Glomerular endothelial cell (primary cell): ENCODE measurements around the gene UPK2. TPM values are rescaled to one million over a fixed set of nuclear protein-coding genes. Genes with fewer than 3 reads are reported as not detected.

Experiments
- DNase-seq: peaks from one replicate; pipeline ENCODE4 v3.0.0-alpha.2; 2011; ENCODE audit warnings: low read depth, low spot score; ENCODE audit errors: extremely low read depth
- total RNA-seq: library from RNA; depleted of rRNA; stranded (reverse); fragments of >200 nt; gene quantifications from 2 replicates; pipeline ENCODE4 v1.2.3, GENCODE V29; 2015

The UPK2 gene
- total RNA-seq, 1 donor from 2014 or later, result not detected

DNA sequence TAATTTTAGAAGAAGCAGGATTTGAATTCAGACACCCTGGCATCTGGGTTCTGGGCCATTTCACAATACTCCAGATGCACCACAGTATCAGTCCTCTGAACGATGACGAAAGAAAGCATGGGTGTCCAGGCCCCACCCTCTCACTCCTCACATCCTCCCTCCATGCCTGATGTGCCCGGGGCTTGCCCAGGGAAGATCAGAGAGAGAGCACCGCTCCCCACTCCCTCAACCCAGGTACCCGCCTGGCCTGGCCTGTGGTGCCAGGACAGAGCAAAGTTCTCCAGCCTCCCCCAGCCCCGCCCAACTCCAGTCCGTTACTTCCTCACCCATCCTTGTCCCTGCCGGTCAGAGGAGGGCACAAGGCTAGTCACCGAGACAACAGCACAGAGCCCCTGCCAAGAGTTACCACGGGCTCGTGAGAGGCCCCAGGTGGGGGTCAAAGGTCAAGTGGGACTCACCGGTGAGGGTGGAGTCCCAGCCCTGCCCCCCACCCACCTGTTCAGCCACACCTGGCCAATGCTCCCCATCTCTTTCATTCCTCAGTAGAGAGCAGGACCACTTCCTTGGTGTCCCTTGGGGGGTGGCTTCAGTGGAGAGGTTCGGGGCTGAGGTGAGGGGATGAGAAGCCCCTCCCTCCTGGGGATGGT, 38.5 kb upstream of the UPK2 start:
- no peak for DNase-seq

DNA sequence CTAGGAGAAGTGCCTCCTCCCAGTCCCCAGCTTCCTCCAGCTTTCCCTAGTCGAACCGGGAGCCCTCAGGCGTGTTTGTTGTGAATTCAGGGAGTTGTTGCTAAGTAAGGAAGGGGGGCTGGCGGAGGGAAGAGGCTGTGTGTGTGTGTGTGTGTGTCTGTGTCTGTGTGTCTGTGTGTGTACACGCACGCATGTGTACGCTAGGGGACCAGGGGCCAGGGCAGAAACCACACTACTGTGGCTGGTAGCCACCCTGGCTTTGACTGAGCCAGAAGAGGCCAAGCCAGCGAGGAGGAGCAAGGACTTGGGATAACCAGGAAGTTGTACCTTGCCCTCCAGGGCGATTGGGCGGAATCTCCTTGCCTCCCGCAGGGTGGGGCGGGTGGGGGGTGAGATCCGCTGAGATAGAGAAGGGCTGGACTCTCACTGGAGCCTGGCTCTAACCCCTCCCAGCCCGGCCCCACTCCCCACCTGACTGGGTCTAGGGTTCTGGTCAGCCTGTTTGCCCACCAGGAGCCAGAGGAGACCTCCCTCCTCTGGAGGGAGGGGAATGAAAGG, 37.9 kb upstream of the UPK2 start:
- no peak for DNase-seq

DNA sequence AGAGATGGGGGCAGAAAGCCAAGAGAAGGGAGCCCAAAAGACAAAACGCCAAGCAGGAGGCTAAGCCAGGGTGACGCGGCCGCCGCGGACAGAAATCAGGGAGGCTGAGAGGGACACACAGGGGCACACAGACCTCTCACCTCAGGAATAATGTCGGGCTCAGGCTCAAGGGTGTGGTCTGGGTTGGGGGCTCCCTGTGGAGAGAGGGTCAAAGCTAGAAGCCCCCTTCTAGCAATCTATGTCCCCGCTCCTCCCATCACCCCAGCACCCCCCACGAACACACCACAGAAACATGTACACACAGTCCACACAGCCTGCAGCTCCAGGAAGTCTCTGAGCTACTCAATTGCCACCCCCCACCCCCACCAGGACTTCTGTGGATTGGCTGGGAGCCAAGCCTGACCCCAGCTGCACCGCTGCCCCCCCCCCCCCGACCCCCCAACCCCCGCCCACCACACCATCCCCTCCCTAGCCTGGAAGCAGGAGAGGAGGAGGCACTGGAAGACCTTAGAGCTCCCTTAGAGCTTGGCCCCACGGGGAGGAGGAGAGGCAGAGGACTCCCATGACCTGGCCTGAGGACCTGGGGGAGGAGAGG, 37.3 kb upstream of the UPK2 start:
- DNase-seq, result no peak

DNA sequence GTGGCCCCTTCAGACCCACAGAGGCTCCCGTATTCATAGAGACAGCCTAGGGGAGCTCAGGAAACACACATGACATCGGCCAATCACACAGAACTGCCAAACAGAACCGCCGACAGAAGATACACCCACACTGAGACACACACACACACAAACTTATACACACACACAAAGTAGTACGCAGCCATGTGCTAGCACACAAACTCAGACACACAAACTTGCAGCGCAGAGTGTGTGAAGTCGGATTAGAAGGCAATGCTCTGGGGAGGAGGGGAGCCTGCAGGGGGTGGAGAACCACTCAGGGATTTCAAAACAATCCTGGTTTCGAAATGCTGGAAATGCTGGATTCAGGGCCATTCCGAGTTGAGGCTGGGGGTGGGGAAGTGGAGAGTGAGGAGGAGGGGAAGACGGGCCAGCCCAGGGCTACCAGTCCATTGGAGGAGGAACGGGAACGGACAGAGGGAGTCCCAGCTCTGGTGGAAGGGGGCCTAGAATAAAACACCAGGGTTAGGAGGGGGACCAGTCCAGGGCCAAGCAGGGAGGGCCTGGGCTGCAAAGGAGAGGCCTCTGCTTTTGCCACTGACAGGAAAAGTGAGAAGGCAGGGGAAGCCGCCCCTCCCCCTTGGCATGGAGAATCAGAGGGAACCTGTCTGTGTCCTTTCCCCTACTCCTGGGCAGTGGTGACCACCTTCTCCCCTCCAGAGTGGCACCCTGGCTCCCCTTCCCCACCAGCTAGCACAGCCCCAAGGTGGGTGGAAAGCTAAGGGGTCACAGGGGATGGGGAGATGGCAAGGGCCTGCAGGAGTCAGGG, 34.8 kb upstream of the UPK2 start:
- no peak for DNase-seq

DNA sequence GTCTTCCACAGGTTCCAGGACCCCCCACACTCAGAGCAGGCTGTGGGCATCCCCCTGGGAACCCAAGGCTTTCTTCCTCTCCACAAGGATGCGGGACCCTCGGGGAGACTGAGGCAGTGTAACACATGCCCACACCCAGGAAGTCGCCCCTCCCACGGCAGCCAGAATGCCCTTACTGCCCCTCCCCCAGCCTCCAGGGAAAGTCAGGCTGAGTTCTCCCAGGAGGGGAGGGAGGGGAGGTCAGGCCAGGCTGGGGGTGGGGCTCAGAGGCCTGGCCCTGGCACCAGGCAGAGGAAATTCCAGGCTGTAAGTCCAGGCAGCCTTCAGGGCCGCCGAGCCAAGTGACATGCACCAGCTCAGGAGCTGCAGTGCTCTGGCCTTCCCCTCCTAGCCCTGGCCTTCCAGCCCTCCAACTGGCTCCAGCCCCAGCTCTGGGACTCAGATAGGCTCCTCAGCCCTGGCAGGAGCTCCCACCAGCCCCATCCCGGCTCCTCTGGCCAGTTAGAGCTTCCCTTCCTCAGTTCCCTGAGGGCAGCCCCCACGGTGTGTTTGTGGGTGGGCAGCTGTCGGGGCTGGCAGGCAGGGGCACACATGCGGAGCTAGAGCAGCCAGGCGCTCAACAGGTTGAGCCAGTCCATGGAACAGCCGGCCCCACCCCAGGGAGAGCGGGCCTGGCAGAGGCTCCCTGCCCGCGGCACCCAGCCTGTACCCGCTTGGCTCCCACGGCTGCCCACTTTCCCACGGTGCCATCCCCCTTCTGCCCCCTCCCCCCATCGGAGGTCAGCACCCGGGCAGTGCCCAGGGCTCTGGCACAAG, 34.0 kb upstream of the UPK2 start:
- DNase-seq, result no peak

DNA sequence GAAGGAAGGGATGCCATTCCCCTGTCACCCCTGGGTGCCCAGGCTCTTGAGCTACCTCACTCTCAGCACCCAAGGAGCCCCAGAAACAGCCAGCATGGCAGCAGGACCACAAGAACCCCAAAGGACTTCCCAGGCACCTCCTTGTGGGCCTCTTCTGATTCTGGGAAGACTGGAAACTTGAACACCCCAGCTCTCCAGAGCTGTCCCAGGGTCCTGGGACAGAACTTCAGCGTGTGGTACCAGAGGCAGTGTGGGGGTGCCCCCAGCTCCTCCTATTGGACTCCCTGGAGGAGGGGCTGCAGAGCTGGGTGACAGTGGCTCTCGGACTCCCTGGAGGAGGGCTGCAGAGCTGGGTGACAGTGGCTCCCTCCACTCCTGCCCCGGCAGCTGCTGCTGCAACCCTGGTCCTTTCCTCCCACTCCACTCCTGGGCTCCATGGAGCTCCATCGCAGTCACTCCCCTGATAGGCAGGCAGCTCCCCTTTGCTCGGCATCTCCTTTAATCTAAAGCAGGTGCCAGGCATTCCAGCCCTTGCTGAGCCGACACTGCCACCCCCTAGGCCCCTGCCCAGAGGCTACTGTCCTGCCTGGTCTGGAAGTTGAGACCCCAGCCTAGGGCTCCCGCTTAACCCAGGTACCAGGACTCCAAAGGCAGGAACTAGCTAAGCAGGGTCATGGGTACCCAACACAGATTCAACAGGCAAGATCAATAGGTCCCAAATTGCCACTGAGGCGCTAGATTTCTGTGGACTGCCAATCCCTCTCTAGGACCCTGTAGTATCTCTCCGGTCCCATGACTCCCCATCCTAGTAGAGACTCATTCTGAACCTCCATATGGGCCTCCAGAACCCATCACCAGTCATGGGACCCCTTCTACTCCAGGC, 33.1 kb upstream of the UPK2 start:
- no peak for DNase-seq

DNA sequence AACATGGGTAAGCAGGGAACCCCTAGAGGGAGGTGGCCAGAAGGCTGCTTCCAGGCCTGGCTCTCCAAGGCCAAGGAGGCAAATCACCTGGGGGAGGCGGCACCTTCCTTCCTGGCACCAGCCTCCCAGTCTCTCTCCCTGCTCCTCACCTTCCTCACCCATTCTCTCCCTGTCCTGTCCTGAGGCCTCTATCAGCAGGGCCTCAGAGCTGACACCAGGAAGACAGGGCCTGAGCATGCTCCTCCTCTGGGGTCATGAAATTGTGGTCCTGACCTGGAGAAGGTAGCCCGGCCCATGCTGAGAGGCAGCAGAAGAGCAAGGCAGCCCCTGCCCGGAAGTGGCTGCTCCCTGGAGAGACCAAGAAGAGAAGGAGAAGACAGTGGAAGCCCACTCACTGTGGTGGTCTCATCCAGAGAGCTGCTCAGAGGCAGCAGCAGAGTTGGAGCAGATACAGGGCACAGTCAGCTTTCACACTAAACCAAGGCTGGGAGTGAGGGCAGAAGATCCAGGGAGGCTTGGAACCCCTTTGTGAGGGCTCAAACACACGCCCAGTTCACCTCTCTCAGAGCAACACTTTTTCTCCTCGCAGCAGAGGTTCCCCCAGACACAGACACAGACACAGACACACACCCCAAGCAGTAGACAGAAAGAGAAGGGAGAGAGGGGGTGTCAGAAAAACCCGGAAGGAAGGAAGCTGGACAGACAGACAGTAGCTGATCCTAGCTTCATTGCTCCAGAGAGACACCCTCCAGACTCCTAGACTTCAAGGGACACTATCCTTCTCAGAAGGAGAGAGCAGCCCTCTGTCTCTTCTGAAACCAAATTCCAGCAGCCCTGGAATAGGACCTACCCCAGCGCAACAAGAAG, 32.1 kb upstream of the UPK2 start:
- no peak for DNase-seq

DNA sequence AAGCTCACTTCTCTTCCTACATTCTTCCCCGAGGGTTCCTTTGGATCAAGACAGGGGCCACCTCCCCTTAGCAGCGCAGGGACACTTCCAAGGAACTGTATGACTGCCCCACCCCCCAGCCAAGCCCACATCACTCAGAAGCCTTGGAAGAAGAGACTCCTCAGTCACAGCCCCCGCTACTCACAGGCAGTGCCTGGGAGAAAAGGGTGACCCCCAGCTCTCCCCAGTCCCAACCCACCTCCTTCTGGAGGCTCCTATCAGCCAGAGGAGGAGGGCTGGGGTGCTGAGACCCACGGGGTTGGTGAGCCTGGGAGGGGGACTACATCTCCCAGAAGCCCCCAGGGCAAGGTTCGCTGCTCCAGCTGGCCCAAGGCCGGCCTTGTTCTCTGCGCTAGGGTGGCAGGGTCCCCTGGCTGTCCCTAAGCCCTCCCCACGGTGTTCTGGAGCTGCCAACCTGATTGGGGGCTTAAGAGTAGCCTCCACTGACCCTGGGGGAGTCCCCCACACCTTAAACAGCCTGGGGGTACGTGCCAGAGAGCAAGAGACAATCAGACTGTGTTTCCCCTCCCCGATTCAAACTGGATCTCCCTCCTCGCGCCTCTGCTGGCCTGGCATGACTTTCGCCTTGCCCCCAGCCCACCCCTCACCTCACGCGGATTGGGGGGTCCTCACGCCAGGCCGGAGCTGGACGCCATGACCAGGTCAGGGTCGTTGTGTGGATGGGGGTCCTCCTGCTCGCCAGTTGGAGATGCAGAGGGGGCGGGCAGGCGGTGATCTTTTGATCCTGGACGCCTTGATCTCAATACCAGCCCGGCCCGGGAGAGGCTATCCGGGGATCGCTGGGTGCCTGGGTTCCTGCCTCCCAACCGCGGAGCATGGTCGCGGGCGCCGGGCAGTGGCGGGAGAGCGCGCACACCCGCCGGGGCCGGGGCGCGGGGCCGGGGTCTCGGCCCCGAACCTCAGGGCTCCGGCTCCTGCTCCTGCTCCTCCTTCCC, 31.2 kb upstream of the UPK2 start:
- DNase-seq, result no peak

DNA sequence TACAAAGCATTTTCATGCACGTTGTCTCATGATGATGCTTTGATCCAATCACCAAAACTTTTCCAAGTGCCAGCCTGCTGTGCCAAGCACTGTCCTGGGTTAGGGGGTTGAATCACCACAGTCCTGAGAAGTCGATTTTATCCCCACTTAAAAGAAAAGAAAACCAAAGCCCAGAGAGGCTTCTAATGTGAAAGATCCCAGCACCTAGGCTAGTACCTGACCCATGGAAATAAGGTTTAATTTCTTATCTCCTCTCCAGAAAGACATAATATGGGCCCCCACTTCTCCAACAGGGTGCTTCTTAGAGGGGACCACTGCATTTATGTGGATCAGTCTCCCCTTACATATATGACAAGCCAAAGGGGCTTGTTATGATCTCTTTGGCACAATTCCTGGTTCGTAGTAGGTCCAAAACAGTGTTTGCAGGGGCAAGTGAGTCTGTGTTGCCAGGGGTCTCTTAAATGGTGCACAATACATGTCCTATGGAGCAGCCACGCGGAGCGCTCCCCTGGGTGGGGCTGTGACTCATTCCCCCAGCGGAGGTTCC, 28.5 kb upstream of the UPK2 start:
- DNase-seq, result no peak

DNA sequence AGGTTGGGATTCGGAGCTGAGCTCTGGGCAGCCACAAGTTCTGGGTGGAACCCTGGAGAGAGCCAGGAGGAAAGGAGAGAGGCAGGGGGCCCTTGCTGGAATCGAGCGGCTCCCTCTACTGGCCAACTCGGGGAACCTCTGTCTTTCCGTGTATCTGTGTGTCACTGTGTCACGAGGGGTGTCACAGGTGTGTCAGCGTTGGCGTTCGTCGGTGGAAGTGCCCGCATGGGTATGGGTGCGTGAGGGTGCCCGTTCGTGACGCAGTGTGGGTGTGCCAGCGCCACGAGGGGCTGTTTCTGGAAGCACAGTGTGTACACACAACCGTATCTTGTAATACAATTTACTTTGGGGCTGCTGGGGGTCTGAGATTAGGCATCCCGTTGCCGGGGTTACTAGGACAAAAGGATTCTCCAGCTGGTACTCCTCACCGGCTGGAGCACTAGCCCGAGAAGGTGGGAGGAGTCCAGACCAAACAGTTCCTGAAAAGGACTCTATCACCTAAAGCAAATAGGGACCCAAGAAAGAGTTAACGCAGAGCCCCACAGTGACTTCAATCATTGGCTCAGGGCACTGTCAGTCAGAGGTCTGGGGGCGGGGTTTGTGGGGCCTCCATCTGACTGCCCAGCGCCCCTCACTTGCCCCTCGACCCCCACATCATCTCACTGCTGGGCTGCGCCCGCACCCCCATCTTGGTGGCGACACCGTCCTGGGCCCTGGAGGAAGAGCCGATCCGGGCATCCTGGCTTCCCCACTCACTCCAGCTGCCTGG, 27.8 kb upstream of the UPK2 start:
- DNase-seq, result no peak

DNA sequence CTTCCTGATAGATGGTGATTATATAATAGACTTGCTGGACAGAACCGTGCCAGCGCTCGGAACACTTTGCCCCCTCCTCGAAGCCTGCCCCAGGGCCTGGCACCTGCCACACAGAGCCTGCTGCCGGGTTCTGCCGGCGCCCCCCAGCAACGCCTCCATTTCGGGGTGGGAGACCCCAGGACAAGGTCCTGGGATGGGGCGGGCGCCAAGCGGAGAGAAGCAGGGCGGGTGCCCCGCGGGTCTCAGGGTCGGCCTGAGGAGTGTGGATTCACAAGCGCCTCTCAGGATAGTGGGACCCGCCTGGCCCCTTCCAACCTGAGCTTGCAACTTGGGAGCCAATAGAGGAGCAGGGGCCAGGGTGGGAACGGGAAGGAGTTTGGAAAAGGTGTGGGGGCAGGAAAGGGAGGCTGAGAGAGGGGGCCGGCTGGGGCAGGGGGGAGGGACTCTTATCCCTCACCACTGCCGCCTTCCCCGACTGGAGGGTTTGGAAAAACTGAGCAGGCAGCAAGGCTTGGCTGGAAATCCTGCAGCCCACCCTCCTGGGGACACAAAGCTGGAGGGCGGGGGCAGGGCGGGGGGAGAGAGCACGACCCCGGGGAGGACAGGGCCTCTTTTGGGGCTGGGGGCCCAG, 27.1 kb upstream of the UPK2 start:
- no peak for DNase-seq

DNA sequence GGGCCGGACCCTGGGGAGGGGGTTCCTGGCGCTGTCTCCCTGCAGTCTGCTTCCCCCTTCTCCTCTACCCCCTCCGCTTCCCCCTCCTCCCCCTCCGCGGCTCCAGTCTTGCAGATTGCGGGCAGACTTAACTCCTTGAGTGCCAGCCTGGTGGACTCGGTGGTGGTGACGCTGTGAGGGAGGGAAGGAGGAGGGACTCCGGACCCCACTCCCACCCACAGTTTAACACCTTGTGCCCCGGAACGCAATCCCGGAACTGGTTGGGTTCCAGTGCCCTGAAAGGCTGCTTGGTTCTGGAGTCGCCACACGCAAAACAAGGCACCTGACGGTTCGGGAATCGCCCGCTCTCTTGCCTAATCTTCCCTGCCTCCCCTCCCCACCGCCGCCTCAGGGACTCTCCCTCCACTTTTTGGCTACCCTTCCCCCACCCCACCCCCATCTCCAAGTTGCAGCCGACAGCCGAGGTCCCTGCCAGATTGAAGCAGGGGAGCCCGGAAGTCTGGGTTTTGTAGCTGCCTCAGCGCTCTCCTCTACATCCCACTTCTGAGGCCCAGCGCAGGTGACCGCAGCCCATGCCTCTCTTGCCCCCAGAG, 26.5 kb upstream of the UPK2 start:
- no peak for DNase-seq

DNA sequence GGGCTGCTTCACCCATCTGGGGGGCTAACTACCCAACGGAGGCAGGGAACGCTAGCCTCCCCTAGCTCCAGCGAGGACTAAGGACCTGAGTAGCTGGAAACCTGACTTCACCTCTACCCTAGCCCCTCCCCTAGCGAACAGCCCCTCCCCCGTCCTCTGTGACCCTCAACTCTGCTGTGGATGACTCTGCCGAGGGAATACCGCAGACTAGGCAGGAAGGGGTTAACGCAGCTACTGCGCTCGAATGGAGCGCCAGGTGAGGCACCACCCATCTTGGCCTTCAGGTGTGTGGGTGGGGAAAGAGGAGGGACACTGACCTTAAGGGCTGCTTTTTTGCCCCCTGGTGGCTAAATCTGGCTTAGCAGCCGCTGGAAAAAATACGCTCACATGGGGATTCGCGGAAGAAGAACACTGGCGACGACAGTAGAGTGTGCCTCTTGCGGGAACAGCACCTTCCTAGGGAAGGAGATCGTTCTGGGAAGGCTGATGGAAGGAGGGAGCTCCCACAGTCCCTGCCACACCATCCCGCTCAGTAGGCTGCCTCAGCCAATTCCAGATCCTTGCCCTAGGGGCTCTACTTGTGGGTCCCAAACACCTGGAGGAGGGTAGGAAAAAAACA, 25.9 kb upstream of the UPK2 start:
- no peak for DNase-seq

DNA sequence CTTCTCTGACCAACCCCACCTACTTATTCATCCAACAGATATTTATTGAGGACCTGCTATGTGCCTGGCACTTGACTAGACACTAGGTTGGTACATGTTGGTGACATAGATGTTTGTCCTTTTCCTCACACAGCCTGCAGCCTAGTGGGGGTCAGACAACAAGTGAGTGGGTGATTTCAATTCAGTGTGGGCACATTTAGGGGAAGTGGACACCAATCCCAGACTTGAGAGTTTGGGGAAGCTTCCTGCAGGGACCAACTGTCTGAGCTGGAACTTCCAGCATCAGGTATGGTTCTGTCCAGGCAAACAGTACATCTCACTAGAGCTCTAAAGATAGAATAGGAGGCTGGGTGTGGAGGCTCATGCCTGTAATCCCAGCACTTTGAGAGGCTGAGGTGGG, 24.5 kb upstream of the UPK2 start:
- no peak for DNase-seq

DNA sequence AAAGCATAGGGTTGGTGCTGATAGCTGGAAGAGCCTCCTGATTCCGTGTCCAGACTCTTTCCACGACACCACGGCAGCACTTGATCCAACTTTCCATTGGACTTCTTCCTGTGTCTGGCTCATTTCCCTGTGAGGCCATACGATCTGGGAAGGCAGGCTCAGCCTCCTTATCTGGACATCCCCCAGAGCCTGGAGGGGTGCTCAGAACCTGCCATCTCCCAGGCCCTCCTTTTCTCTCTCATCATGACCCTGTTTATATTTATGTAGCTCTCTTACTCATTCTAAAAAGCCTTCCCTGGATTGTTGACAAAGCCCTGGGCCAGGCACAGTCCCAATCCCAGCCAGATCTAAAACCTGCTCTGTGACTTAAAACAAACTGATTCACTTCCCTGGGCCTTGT, 22.6 kb upstream of the UPK2 start:
- no peak for DNase-seq

DNA sequence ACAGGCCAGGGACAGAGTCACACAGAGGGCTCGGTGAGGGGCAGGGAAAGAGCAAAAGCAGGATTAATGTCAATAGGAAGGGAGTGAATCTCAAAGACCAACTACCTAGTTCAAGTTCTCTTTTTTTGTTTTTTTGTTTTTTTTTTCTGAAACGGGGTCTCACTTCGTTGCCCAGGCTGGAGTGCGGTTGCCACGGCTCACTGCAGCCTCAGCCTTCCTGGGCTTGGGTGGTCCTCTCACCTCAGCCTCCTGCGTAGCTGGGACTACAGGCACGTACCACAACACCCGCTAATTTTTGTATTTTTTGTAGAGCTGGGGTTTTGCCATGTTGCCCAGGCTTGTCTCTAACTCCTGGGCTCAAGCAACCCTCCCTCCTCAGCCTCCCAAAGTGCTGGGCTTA, 20.7 kb upstream of the UPK2 start:
- DNase-seq, result no peak
